Erythroblast (primary cell): ENCODE results near the gene CFAP20.

ENCODE experiments used
- GATA1 ChIP-seq: IDR thresholded peaks from 2 replicates; pipeline ENCODE4 v1.6.1; 2011; ENCODE audit warnings: low read depth, mild to moderate bottlenecking, control low read depth, low read length, moderate library complexity
- POLR2A ChIP-seq: IDR thresholded peaks from 2 replicates; pipeline ENCODE4 v1.6.1; 2011; ENCODE audit warnings: mild to moderate bottlenecking, low read length

GRCh38 chr16:58125041-58125440 lies 4.1 kb downstream of the CFAP20 start:
- no peak for TF ChIP-seq POLR2A
- no peak for TF ChIP-seq GATA1
